ENCODE results near the gene VSNL1.

The VSNL1 gene

GRCh38 chr2:17592731-17593409 lies 52.4 kb downstream of the VSNL1 start:
- TF ChIP-seq CTCF (conservative IDR thresholded peaks at IDR 0.05), result no peak
- no peak overlapping the region for H3K27ac ChIP-seq

GRCh38 chr2:17593445-17593840 lies 52.9 kb downstream of the VSNL1 start:
- H3K27ac ChIP-seq, result no peak overlapping the region
- no peak for TF ChIP-seq CTCF (conservative IDR thresholded peaks at IDR 0.05)

GRCh38 chr2:17593841-17594491 lies 53.5 kb downstream of the VSNL1 start:
- no peak for TF ChIP-seq CTCF (conservative IDR thresholded peaks at IDR 0.05)
- no peak overlapping the region for H3K27ac ChIP-seq

- no peak for TF ChIP-seq CTCF (conservative IDR thresholded peaks at IDR 0.05)
- no peak overlapping the region for H3K27ac ChIP-seq
Measured at GRCh38 chr2:17594533-17595401, 54.3 kb downstream of the VSNL1 start.

GRCh38 chr2:17599617-17600016 lies 59.1 kb downstream of the VSNL1 start:
- TF ChIP-seq CTCF (conservative IDR thresholded peaks at IDR 0.05), result no peak
- H3K27ac ChIP-seq, result no peak overlapping the region

GRCh38 chr2:17600556-17601204 lies 60.2 kb downstream of the VSNL1 start:
- TF ChIP-seq CTCF (conservative IDR thresholded peaks at IDR 0.05), result no peak
- no peak overlapping the region for H3K27ac ChIP-seq

GRCh38 chr2:17604050-17604449 lies 63.6 kb downstream of the VSNL1 start:
- no peak overlapping the region for H3K27ac ChIP-seq
- no peak for TF ChIP-seq CTCF (conservative IDR thresholded peaks at IDR 0.05)
